B cell (primary cell): ENCODE measurements around the gene PAPPA. TPM values are rescaled to one million over a fixed set of nuclear protein-coding genes. Genes with fewer than 3 reads are reported as not detected.

Experiments used
- ATAC-seq: fragments of 200-7000 bp; cut with Tn5 transposase; one replicate; pipeline ENCODE4 v1.10.0; 2021; ENCODE audit warnings: low read depth, mild to moderate bottlenecking, moderate number of reproducible peaks, moderate library complexity
- CTCF ChIA-PET: fragments of 350-600 bp; sonication (Branson Sonifier 250); formaldehyde crosslinking; loops from one replicate; lab custom pipeline; 2021; ENCODE audit warnings: antibody characterized with exemption, inconsistent platforms; lab: Charles Lee
- POLR2A ChIA-PET: fragments of 350-600 bp; sonication (Branson Sonifier 250); formaldehyde crosslinking; loops from one replicate; lab custom pipeline; 2021; ENCODE audit warnings: antibody characterized with exemption; lab: Charles Lee
- DNase-seq: peaks from one replicate; pipeline ENCODE4 v3.0.0; 2013
- H2AFZ ChIP-seq: 2 replicates; pipeline ENCODE4 v1.6.1; 2012; ENCODE audit warnings: mild to moderate bottlenecking, low read depth, low read length; ENCODE audit not compliant: insufficient read depth, poor library complexity, severe bottlenecking
- H3K27ac ChIP-seq, 2 donors: 1 replicate in 1 of 2; 2 replicates in 1 of 2; pipeline ENCODE4 v1.5.1; 2012 to 2013; ENCODE audit warnings: low read length in 2 of 2, mild to moderate bottlenecking in 2 of 2, moderate library complexity in 1 of 2
- H3K27me3 ChIP-seq, 4 experiments: fragments of 200-600 bp in 1 of 4; sonication (generic) in 1 of 4; replicated peaks in 1 of 4; 1 replicate in 2 of 4; 2 replicates in 2 of 4; pipeline versions ENCODE4 v1.6.1 to v1.7.0; 2013 to 2016; ENCODE audit warnings: low read length in 3 of 4, mild to moderate bottlenecking in 2 of 4, mixed read lengths in 1 of 4, moderate library complexity in 1 of 4; ENCODE audit not compliant: insufficient read depth in 4 of 4, control insufficient read depth in 3 of 4; ENCODE audit errors: control extremely low read depth in 1 of 4
- H3K36me3 ChIP-seq, 2 experiments: replicated peaks in 1 of 2; 1 replicate in 1 of 2; 2 replicates in 1 of 2; pipeline versions ENCODE4 v1.6.1 to v1.7.1; 2013; ENCODE audit warnings: low read length in 1 of 2; ENCODE audit not compliant: insufficient read depth in 2 of 2, control insufficient read depth in 1 of 2; ENCODE audit errors: control extremely low read depth in 1 of 2, extremely low read depth in 1 of 2
- H3K4me1 ChIP-seq, 2 donors: fragments of 200-600 bp in 1 of 2; sonication (generic) in 1 of 2; 1 replicate in 1 of 2; 2 replicates in 1 of 2; pipeline versions ENCODE4 v1.5.1 to v1.6.1; 2013 to 2017; ENCODE audit warnings: low read length in 2 of 2; ENCODE audit not compliant: control insufficient read depth in 2 of 2, insufficient read depth in 2 of 2
- H3K4me2 ChIP-seq: replicated peaks from 2 replicates; pipeline ENCODE3; 2012; ENCODE audit warnings: mild to moderate bottlenecking, low read depth, low read length; ENCODE audit not compliant: poor library complexity, severe bottlenecking
- H3K4me3 ChIP-seq, 5 experiments: fragments of 200-600 bp in 1 of 5; sonication (generic) in 1 of 5; 1 replicate in 3 of 5; 2 replicates in 2 of 5; pipeline versions ENCODE4 v1.5.1 to v1.7.0; 2011 to 2016; ENCODE audit warnings: low read length in 4 of 5, mild to moderate bottlenecking in 4 of 5, low read depth in 2 of 5, control low read depth in 1 of 5, moderate library complexity in 1 of 5; ENCODE audit not compliant: insufficient read depth in 1 of 5; ENCODE audit errors: control extremely low read depth in 1 of 5, extremely low read depth in 1 of 5
- H3K79me2 ChIP-seq: fragments of 200-600 bp; sonication (generic); one replicate; pipeline ENCODE4 v1.6.0; 2016; ENCODE audit warnings: low read length; ENCODE audit not compliant: control insufficient read depth, insufficient read depth
- H3K9ac ChIP-seq: fragments of 200-600 bp; sonication (generic); 2 replicates; pipeline ENCODE4 v1.6.1; 2017; ENCODE audit warnings: mild to moderate bottlenecking, low read length, moderate library complexity
- H3K9me3 ChIP-seq, 3 donors: one replicate each; pipeline versions ENCODE4 v1.6.1 to v1.7.1; 2013; ENCODE audit warnings: low read length in 2 of 3; ENCODE audit not compliant: control insufficient read depth in 2 of 3, insufficient read depth in 1 of 3; ENCODE audit errors: control extremely low read depth in 1 of 3
- H4K20me1 ChIP-seq: 2 replicates; pipeline ENCODE4 v1.6.0; 2012; ENCODE audit warnings: mild to moderate bottlenecking, low read length; ENCODE audit not compliant: insufficient read depth, control insufficient read depth, poor library complexity, severe bottlenecking
- H3K27ac Mint-ChIP-seq: one replicate; pipeline ENCODE4 v1.8.0; 2021; ENCODE audit warnings: mixed read lengths
- H3K27me3 Mint-ChIP-seq: one replicate; pipeline ENCODE4 v1.8.0; 2021; ENCODE audit warnings: mixed read lengths
- H3K4me1 Mint-ChIP-seq: one replicate; pipeline ENCODE4 v1.8.0; 2021; ENCODE audit warnings: mixed read lengths
- H3K4me3 Mint-ChIP-seq: one replicate; pipeline ENCODE4 v1.8.0; 2021; ENCODE audit warnings: mixed read lengths
- H3K9me3 Mint-ChIP-seq: one replicate; pipeline ENCODE4 v1.8.0; 2022; ENCODE audit warnings: mixed read lengths; ENCODE audit not compliant: insufficient read depth
- CTCF ChIP-seq: fragments of 200-600 bp; IDR thresholded peaks from one replicate; pipeline ENCODE4 v1.8.0; 2022; ENCODE audit warnings: antibody characterized with exemption, mild to moderate bottlenecking
- EZH2 ChIP-seq: IDR thresholded peaks from 2 replicates; pipeline ENCODE4 v1.6.1; 2012; ENCODE audit warnings: borderline replicate concordance, low read depth, mild to moderate bottlenecking, moderate library complexity, low read length; ENCODE audit not compliant: insufficient read depth, poor library complexity, severe bottlenecking
- WGBS: methylation state at CpG from one replicate; pipeline ENCODE4 v1.1.5; 2013; ENCODE audit warnings: missing lambda C conversion rate; ENCODE audit not compliant: insufficient coverage; 5-methylcytosine and 5-hydroxymethylcytosine counted together
- intact Hi-C: fragments of 100-400 bp; cut with micrococcal nuclease; formaldehyde crosslinking; loops from one replicate; pipeline ENCODE4 v1.10.0; 2022
- polyA plus RNA-seq: library from polyadenylated mRNA; depleted of rRNA; stranded (reverse); fragments of >200 nt; gene quantifications from 2 replicates; pipeline ENCODE4 v1.2.3, GENCODE V29; 2012
- total RNA-seq, 2 donors: library from RNA; stranded (reverse); fragments of 120-200 nt in 1 of 2; gene quantifications; 1 replicate in 1 of 2; 2 replicates in 1 of 2; pipeline versions ENCODE4 v1.2.3 to v1.2.4, GENCODE V29; 2013 to 2022

Gene PAPPA
- total and polyA plus RNA-seq, 2 donors (not counting 1 experiment from before 2014, with no cell fraction given) = not detected

DNA sequence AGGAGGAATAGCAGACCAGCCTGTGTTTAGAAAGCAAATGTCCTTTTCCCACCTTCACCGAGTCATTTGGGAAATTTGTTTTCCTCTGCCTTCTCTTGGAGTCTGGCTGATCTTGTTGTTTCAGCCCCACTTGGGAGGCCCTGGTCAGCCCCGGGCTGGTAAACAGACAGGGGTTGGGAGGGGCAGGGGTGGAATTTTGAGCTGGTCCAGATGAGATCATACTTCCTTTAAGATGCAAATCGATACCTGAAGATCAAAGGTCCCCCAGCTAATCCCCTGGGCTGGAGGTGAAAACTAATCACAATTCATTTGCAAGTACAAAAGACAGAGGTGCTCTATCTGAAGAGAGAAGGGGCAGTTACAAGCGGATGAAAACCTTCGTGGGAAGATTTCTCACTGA, 118.4 kb downstream of the PAPPA start:
- POLR2A ChIA-PET = no interaction called here
- Histone ChIP-seq H3K27me3 (no peaks in the 10 kb centered on the region), H3K4me1 (no peaks in the 10 kb centered on the region), H3K36me3 (no peaks in the 10 kb centered on the region), H2AFZ (no peak overlapping the region), H3K9me3 (no peaks in the 10 kb centered on the region), H3K4me2 (no peak overlapping the region), H3K79me2 (no peaks in the 10 kb centered on the region), H3K27ac (no peak overlapping the region), H3K4me3 (no peak overlapping the region), H4K20me1 (no peaks in the 10 kb centered on the region), H3K9ac (no peak overlapping the region)
- no peak for TF ChIP-seq EZH2
- TF ChIP-seq CTCF = no peak
- H3K27ac Mint-ChIP-seq = no peak overlapping the region
- no peaks in the 10 kb centered on the region for H3K27me3 Mint-ChIP-seq
- no peaks in the 10 kb centered on the region for H3K4me1 Mint-ChIP-seq
- WGBS = 33% methylated on average over 3 of the region's 5 CpGs
- ATAC-seq = no peak
- DNase-seq = no peak
- CTCF ChIA-PET = no interaction called here
- no peaks in the 10 kb centered on the region for H3K9me3 Mint-ChIP-seq
- intact Hi-C loops = no loop called here
- no peak overlapping the region for H3K4me3 Mint-ChIP-seq

GRCh38 chr9:116274293-116274692, 120.7 kb downstream of the PAPPA start:
- ChIA-PET POLR2A (no interaction called here), CTCF (no interaction called here)
- no peaks in the 10 kb centered on the region for H3K4me1 Mint-ChIP-seq
- intact Hi-C loops = no loop called here
- no peaks in the 10 kb centered on the region for H3K27me3 ChIP-seq
- no peaks in the 10 kb centered on the region for H3K79me2 ChIP-seq
- ATAC-seq (no peak), DNase-seq (no peak)
- WGBS = no CpG with 5 or more reads among the region's 2 CpGs
- no peak overlapping the region for H3K4me3 Mint-ChIP-seq
- no peaks in the 10 kb centered on the region for H3K36me3 ChIP-seq
- H3K4me3 ChIP-seq = no peak overlapping the region
- no peaks in the 10 kb centered on the region for H3K9me3 Mint-ChIP-seq
- H3K9me3 ChIP-seq = peaks cover 0 to 2% (median 0%) of the 10 kb centered on the region in 3 donors
- TF ChIP-seq CTCF (no peak), EZH2 (no peak)
- H4K20me1 ChIP-seq = no peaks in the 10 kb centered on the region
- H3K27me3 Mint-ChIP-seq = peaks cover 6% of the 10 kb centered on the region
- H3K9ac ChIP-seq = no peak overlapping the region
- no peak overlapping the region for H3K27ac Mint-ChIP-seq
- H3K4me1 ChIP-seq = no peaks in the 10 kb centered on the region
- H3K27ac ChIP-seq = no peak overlapping the region
- H2AFZ ChIP-seq = no peak overlapping the region
- no peak overlapping the region for H3K4me2 ChIP-seq
